SK-N-SH (cell line): ENCODE results near the gene FRMD4B. TPM values are rescaled to one million over a fixed set of nuclear protein-coding genes. Genes with fewer than 3 reads are reported as not detected.

Experiments used
- CTCF ChIA-PET: fragments of 300-600, 350-600 bp; formaldehyde crosslinking; extraction: SDS; loops from one replicate; lab custom pipeline; 2021; lab: Yijun Ruan, JAX
- POLR2A ChIA-PET: fragments of 350-600 bp; sonication (Branson Sonifier 250); formaldehyde crosslinking; extraction: SDS; loops from one replicate; lab custom pipeline; 2020; ENCODE audit warnings: antibody characterized with exemption, inconsistent platforms; lab: Yijun Ruan, JAX
- DNase-seq: peaks from one replicate; pipeline ENCODE4 v3.0.0; 2012
- H2AFZ ChIP-seq: fragments of 200-600 bp; sonication (generic); 2 replicates; pipeline ENCODE4 v1.8.1; 2016; ENCODE audit warnings: antibody characterized with exemption, mild to moderate bottlenecking, low read depth
- H3F3A ChIP-seq: fragments of 200-600 bp; sonication (generic); replicated peaks from 2 replicates; pipeline ENCODE3; 2016; ENCODE audit warnings: antibody characterized with exemption, mild to moderate bottlenecking; ENCODE audit not compliant: insufficient read depth
- H3K27ac ChIP-seq, 2 experiments: fragments of 200-500 bp in 1 of 2; fragments of 200-600 bp in 1 of 2; sonication (Bioruptor generic) in 1 of 2; sonication (generic), shearing (Covaris generic) in 1 of 2; 2 replicates each; pipeline versions ENCODE4 v1.5.1 to v1.6.1; 2014 to 2016; ENCODE audit warnings: low read depth in 2 of 2, inconsistent platforms in 1 of 2, low read length in 1 of 2, mild to moderate bottlenecking in 1 of 2, mixed read lengths in 1 of 2
- H3K27me3 ChIP-seq: fragments of 200-600 bp; sonication (generic), shearing (Covaris generic); 2 replicates; pipeline ENCODE4 v1.6.1; 2016; ENCODE audit warnings: mixed run types; ENCODE audit not compliant: insufficient read depth
- H3K36me3 ChIP-seq, 2 experiments: fragments of 200-500 bp in 1 of 2; fragments of 200-600 bp in 1 of 2; sonication (Bioruptor generic) in 1 of 2; sonication (generic) in 1 of 2; replicated peaks in 1 of 2; 2 replicates each; pipeline versions ENCODE3 to v1.5.1; 2014 to 2016; ENCODE audit warnings: low read length in 1 of 2, mild to moderate bottlenecking in 1 of 2; ENCODE audit not compliant: insufficient read depth in 2 of 2, control insufficient read depth in 1 of 2
- H3K4me1 ChIP-seq, 2 experiments: fragments of 200-500 bp in 1 of 2; fragments of 200-600 bp in 1 of 2; sonication (Bioruptor generic) in 1 of 2; sonication (generic), shearing (Covaris generic) in 1 of 2; 2 replicates each; pipeline versions ENCODE4 v1.5.1 to v1.6.1; 2014 to 2016; ENCODE audit warnings: low read depth in 1 of 2, low read length in 1 of 2, mixed run types in 1 of 2; ENCODE audit not compliant: insufficient read depth in 2 of 2, control insufficient read depth in 1 of 2
- H3K4me2 ChIP-seq: fragments of 200-600 bp; sonication (generic), shearing (Covaris generic); 2 replicates; pipeline ENCODE4 v1.6.1; 2017; ENCODE audit warnings: mixed run types
- H3K4me3 ChIP-seq, 2 experiments: fragments of 200-500 bp in 1 of 2; fragments of 200-600 bp in 1 of 2; sonication (Bioruptor generic) in 1 of 2; sonication (generic), shearing (Covaris generic) in 1 of 2; 2 replicates each; pipeline versions ENCODE4 v1.5.1 to v1.8.1; 2014 to 2016; ENCODE audit warnings: low read depth in 2 of 2, inconsistent platforms in 1 of 2, low read length in 1 of 2, mild to moderate bottlenecking in 1 of 2, mixed read lengths in 1 of 2, moderate library complexity in 1 of 2
- H3K79me2 ChIP-seq: fragments of 200-600 bp; sonication (generic); 2 replicates; pipeline ENCODE4 v1.8.1; 2017; ENCODE audit warnings: mild to moderate bottlenecking; ENCODE audit not compliant: insufficient read depth
- H3K9ac ChIP-seq: fragments of 200-600 bp; sonication (generic); 2 replicates; pipeline ENCODE4 v1.6.1; 2017; ENCODE audit warnings: mixed run types
- H3K9me2 ChIP-seq: fragments of 200-600 bp; sonication (generic); 2 replicates; pipeline ENCODE4 v1.6.1; 2017; ENCODE audit warnings: mixed run types
- H3K9me3 ChIP-seq: fragments of 200-600 bp; sonication (generic); 2 replicates; pipeline ENCODE4 v1.6.1; 2017; ENCODE audit warnings: mixed run types, mild to moderate bottlenecking, moderate library complexity
- H4K20me1 ChIP-seq: fragments of 200-600 bp; sonication (generic); 2 replicates; pipeline ENCODE4 v1.6.1; 2017; ENCODE audit warnings: mild to moderate bottlenecking, mixed run types; ENCODE audit not compliant: insufficient read depth
- CHD2 ChIP-seq: fragments of 150-350 bp; IDR thresholded peaks from 2 replicates; pipeline ENCODE4 v1.6.1; 2018; ENCODE audit warnings: low read length; ENCODE audit not compliant: partially characterized antibody
- FOSL2 ChIP-seq: IDR thresholded peaks from 2 replicates; pipeline ENCODE4 v1.4.0; 2012; ENCODE audit warnings: low read depth, mild to moderate bottlenecking, moderate library complexity, borderline replicate concordance
- GATA2 ChIP-seq: sonication (generic); formaldehyde crosslinking; IDR thresholded peaks from 2 replicates; pipeline ENCODE4 v1.5.0; 2020; ENCODE audit warnings: mild to moderate bottlenecking, missing genetic modification reagents
- MXI1 ChIP-seq: IDR thresholded peaks from 2 replicates; pipeline ENCODE4 v1.6.1; 2012; ENCODE audit warnings: mild to moderate bottlenecking, low read depth, low read length, improper control_type of control experiment
- NRF1 ChIP-seq: IDR thresholded peaks from 2 replicates; pipeline ENCODE4 v1.6.1; 2012; ENCODE audit warnings: low read depth, mild to moderate bottlenecking, low read length
- POLR2AphosphoS5 ChIP-seq: IDR thresholded peaks from 2 replicates; pipeline ENCODE4 v1.6.1; 2012; ENCODE audit warnings: low read depth, low read length
- RCOR1 ChIP-seq: fragments of 150-350 bp; IDR thresholded peaks from 2 replicates; pipeline ENCODE4 v1.6.1; 2017; ENCODE audit warnings: antibody characterized with exemption, low read length
- RXRA ChIP-seq: IDR thresholded peaks from 2 replicates; pipeline ENCODE4 v1.4.0; 2012; ENCODE audit warnings: low read depth, mild to moderate bottlenecking, borderline replicate concordance
- TEAD4 ChIP-seq: IDR thresholded peaks from 2 replicates; pipeline ENCODE4 v1.4.0; 2012; ENCODE audit warnings: mild to moderate bottlenecking, borderline replicate concordance; ENCODE audit not compliant: insufficient read depth
- WGBS: methylation state at CpG from one replicate; pipeline ENCODE4 v1.1.6; 2017; ENCODE audit warnings: low lambda C conversion rate; 5-methylcytosine and 5-hydroxymethylcytosine counted together
- polyA plus RNA-seq, 3 experiments: library from polyadenylated mRNA; depleted of rRNA; stranded (reverse); fragments of >200 nt; gene quantifications; 2 replicates each; pipeline ENCODE4 v1.2.3, GENCODE V29; 2012
- TF ChIP-seq, protein P1 (sequence below): IDR thresholded peaks from 2 replicates; pipeline ENCODE4 v1.6.1; 2012; ENCODE audit warnings: mild to moderate bottlenecking, low read depth, low read length, moderate library complexity
- TF ChIP-seq, protein P2 (sequence below): IDR thresholded peaks from 2 replicates; pipeline ENCODE4; 2012
- TF ChIP-seq, protein P3 (sequence below): fragments of 150-350 bp; IDR thresholded peaks from 2 replicates; pipeline ENCODE4 v1.6.1; 2017; ENCODE audit warnings: antibody characterized with exemption, low read length, low read depth, borderline replicate concordance

Gene FRMD4B
- polyA plus RNA-seq, 1 of the 3 experiments (the other 2 are of a cell fraction) = 0.53 TPM

DNA sequence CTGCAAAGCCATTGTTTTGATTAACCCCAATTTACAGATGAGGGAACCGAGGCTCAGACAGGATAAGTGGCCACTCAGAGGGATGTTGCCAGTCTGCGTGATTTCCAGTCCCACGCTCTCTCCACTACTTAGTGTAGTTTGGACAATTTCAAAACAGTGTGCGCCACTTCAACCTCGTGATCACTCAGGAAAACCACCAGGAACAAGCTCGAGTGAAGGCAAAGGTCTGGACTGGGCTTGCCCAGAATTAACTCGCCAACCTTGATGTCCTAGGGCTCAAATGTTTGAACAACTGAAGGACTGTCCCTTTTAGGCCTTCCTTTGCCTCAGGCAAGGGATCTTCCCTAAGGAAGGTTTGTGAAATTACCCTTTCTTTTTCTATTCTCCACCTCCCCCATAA, 139.3 kb downstream of the FRMD4B start:
- Histone ChIP-seq H3K27me3 (no peaks in the 10 kb centered on the region), H3K27ac (no peak overlapping the region), H3F3A (peaks cover 8% of the 10 kb centered on the region), H3K79me2 (no peaks in the 10 kb centered on the region), H2AFZ (no peak overlapping the region), H3K9me3 (no peaks in the 10 kb centered on the region), H3K9me2 (no peaks in the 10 kb centered on the region), H4K20me1 (no peaks in the 10 kb centered on the region), H3K9ac (no peak overlapping the region), H3K4me3 (no peak overlapping the region), H3K4me2 (no peak overlapping the region), H3K4me1 (no peaks in the 10 kb centered on the region; a peak in 1 of 4 replicates), H3K36me3 (peaks cover 0 to 4% of the 10 kb centered on the region in 2 experiments)
- 95% methylated on average over 7 of the region's 7 CpGs for WGBS
- no peak for DNase-seq
- TF ChIP-seq, protein P1, sequence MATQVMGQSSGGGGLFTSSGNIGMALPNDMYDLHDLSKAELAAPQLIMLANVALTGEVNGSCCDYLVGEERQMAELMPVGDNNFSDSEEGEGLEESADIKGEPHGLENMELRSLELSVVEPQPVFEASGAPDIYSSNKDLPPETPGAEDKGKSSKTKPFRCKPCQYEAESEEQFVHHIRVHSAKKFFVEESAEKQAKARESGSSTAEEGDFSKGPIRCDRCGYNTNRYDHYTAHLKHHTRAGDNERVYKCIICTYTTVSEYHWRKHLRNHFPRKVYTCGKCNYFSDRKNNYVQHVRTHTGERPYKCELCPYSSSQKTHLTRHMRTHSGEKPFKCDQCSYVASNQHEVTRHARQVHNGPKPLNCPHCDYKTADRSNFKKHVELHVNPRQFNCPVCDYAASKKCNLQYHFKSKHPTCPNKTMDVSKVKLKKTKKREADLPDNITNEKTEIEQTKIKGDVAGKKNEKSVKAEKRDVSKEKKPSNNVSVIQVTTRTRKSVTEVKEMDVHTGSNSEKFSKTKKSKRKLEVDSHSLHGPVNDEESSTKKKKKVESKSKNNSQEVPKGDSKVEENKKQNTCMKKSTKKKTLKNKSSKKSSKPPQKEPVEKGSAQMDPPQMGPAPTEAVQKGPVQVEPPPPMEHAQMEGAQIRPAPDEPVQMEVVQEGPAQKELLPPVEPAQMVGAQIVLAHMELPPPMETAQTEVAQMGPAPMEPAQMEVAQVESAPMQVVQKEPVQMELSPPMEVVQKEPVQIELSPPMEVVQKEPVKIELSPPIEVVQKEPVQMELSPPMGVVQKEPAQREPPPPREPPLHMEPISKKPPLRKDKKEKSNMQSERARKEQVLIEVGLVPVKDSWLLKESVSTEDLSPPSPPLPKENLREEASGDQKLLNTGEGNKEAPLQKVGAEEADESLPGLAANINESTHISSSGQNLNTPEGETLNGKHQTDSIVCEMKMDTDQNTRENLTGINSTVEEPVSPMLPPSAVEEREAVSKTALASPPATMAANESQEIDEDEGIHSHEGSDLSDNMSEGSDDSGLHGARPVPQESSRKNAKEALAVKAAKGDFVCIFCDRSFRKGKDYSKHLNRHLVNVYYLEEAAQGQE = no peak
- TF ChIP-seq GATA2 (no peak), MXI1 (no peak), RCOR1 (no peak), NRF1 (no peak), RXRA (no peak), TEAD4 (no peak), FOSL2 (no peak)
- TF ChIP-seq, protein P2, sequence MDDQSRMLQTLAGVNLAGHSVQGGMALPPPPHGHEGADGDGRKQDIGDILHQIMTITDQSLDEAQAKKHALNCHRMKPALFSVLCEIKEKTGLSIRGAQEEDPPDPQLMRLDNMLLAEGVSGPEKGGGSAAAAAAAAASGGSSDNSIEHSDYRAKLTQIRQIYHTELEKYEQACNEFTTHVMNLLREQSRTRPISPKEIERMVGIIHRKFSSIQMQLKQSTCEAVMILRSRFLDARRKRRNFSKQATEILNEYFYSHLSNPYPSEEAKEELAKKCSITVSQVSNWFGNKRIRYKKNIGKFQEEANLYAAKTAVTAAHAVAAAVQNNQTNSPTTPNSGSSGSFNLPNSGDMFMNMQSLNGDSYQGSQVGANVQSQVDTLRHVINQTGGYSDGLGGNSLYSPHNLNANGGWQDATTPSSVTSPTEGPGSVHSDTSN = no peak
- TF ChIP-seq, protein P3, sequence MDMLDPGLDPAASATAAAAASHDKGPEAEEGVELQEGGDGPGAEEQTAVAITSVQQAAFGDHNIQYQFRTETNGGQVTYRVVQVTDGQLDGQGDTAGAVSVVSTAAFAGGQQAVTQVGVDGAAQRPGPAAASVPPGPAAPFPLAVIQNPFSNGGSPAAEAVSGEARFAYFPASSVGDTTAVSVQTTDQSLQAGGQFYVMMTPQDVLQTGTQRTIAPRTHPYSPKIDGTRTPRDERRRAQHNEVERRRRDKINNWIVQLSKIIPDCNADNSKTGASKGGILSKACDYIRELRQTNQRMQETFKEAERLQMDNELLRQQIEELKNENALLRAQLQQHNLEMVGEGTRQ = no peak
- ChIA-PET POLR2A (no interaction called here), CTCF (no interaction called here)

DNA sequence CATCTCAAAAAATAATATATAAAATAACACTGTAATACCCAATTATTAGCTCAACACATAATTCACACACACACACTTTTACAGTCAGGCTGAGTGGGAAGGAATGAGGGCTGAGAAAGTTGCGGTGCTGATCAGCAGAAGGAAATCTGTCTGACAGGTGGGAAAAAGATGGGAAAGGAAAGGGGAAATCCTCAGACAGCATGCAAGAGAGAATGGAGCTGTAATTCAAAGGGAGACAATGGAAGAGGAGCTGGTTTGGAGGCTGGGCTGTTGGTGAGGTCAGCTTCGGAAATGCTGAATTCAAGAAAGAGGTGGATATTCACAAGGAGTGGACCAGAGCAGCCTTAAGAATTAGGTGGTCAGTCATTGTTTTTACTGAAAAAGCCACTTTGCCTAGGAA, 141.8 kb downstream of the FRMD4B start:
- WGBS = 100% methylated on average over 2 of the region's 2 CpGs
- Histone ChIP-seq H3K4me3 (no peak overlapping the region), H3K9ac (no peak overlapping the region), H3K27me3 (no peaks in the 10 kb centered on the region), H3K9me2 (no peaks in the 10 kb centered on the region), H3F3A (peaks cover 8% of the 10 kb centered on the region), H2AFZ (no peak overlapping the region), H3K36me3 (peaks cover 0 to 4% of the 10 kb centered on the region in 2 experiments), H3K9me3 (no peaks in the 10 kb centered on the region), H3K4me2 (no peak overlapping the region)
- ChIA-PET POLR2A (no interaction called here), CTCF (interaction anchor here (1.0 kb wide), 1 partner anchor 62 kb away, joined by 5 read pairs; no protein-coding TSS in a partner anchor)
- TF ChIP-seq CHD2 (no peak), POLR2AphosphoS5 (no peak)
- TF ChIP-seq, all 33 proteins: peak for 0
- no peaks in the 10 kb centered on the region for H3K79me2 ChIP-seq
- no peaks in the 10 kb centered on the region for H4K20me1 ChIP-seq
- no peak overlapping the region for H3K27ac ChIP-seq
- H3K4me1 ChIP-seq = no peaks in the 10 kb centered on the region; a peak in 1 of 4 replicates
- DNase-seq = no peak
